Measurements from ENCODE around the gene SPOCK1.

Gene SPOCK1

GRCh38 chr5:137078171-137078665, 420.9 kb downstream of the SPOCK1 start:
- peak in 1 of 2 donors; percentile 3 for DNase-seq (ENCODE audit: low read depth in 2 of 2)
- no peak overlapping the region for H3K4me3 ChIP-seq (replicated peaks in 1 of 2; ENCODE audit: low read depth in 2 of 2, low read length in 2 of 2)
- TF ChIP-seq CTCF (IDR thresholded peaks at IDR 0.05; ENCODE audit: low read depth, low read length): no peak

GRCh38 chr5:137075163-137075970, 423.8 kb downstream of the SPOCK1 start:
- TF ChIP-seq CTCF (IDR thresholded peaks at IDR 0.05; ENCODE audit: low read depth, low read length): peak; percentile 68
- DNase-seq (ENCODE audit: low read depth in 2 of 2): peak; percentile 35 to 48
- H3K4me3 ChIP-seq (replicated peaks in 1 of 2; ENCODE audit: low read depth in 2 of 2, low read length in 2 of 2): no peak overlapping the region

- TF ChIP-seq CTCF (IDR thresholded peaks at IDR 0.05; ENCODE audit: low read depth, low read length): no peak
- DNase-seq (ENCODE audit: low read depth in 2 of 2): peak; percentile 46 to 75
- H3K4me3 ChIP-seq (replicated peaks in 1 of 2; ENCODE audit: low read depth in 2 of 2, low read length in 2 of 2): no peak overlapping the region
Measured at GRCh38 chr5:137073189-137073588, 425.9 kb downstream of the SPOCK1 start.

- H3K4me3 ChIP-seq (replicated peaks in 1 of 2; ENCODE audit: low read depth in 2 of 2, low read length in 2 of 2): no peak overlapping the region
- TF ChIP-seq CTCF (IDR thresholded peaks at IDR 0.05; ENCODE audit: low read depth, low read length): no peak
- DNase-seq (ENCODE audit: low read depth in 2 of 2): peak; percentile 57 to 63
Measured at GRCh38 chr5:137072361-137073115, 426.6 kb downstream of the SPOCK1 start.

- DNase-seq (ENCODE audit: low read depth in 2 of 2): peak; percentile 57 to 64
- H3K4me3 ChIP-seq (replicated peaks in 1 of 2; ENCODE audit: low read depth in 2 of 2, low read length in 2 of 2): no peak overlapping the region
- TF ChIP-seq CTCF (IDR thresholded peaks at IDR 0.05; ENCODE audit: low read depth, low read length): no peak
Measured at GRCh38 chr5:137071931-137072330, 427.2 kb downstream of the SPOCK1 start.

- no peak for DNase-seq (ENCODE audit: low read depth in 2 of 2)
- no peak overlapping the region for H3K4me3 ChIP-seq (replicated peaks in 1 of 2; ENCODE audit: low read depth in 2 of 2, low read length in 2 of 2)
- no peak for TF ChIP-seq CTCF (IDR thresholded peaks at IDR 0.05; ENCODE audit: low read depth, low read length)
Measured at GRCh38 chr5:137071526-137071925, 427.6 kb downstream of the SPOCK1 start.

Data from cardiac fibroblast (primary cell).